A673 (cell line): ENCODE measurements around the gene FGGY.
"Not testable (repeated sequence)": the region's sequence is repeated elsewhere in the genome, so short reads cannot be mapped to it uniquely, and the experiment has no call there.

Experiments used
- EZH2 ChIP-seq: fragments of 200-600 bp; sonication (generic); IDR thresholded peaks from 2 replicates; pipeline ENCODE4 v1.6.1; 2017; ENCODE audit warnings: borderline replicate concordance, low read depth, mild to moderate bottlenecking, mixed read lengths, antibody characterized with exemption, low read length; ENCODE audit not compliant: poor library complexity, severe bottlenecking
- TF ChIP-seq, protein P1 (sequence below): fragments of 300-800, 200-600 bp; sonication (generic); conservative IDR thresholded peaks from 2 replicates; pipeline ENCODE4 v1.5.1; 2017; ENCODE audit warnings: low read depth, mild to moderate bottlenecking, antibody characterized with exemption, low read length, moderate library complexity, mixed read lengths

DNA sequence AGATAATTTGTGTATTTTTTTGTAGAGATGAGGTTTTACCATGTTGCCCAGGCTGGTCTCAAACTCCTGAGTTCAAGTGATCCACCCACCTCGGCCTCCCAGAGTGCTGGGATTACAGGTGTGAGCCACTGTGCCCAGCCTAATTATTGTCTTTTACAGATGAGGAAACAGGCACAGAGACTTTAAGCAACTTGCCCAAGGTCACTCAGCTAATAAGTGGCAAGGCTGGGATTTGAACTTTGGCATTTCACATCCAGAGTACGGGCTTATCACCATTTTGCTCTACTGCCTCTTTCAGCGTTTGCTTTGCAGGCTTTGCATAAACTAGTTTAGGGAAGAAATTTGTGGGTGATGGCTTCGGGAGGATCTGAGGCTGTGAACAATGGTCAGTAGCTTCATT, 57.3 kb downstream of the FGGY start:
- TF ChIP-seq, protein P1, sequence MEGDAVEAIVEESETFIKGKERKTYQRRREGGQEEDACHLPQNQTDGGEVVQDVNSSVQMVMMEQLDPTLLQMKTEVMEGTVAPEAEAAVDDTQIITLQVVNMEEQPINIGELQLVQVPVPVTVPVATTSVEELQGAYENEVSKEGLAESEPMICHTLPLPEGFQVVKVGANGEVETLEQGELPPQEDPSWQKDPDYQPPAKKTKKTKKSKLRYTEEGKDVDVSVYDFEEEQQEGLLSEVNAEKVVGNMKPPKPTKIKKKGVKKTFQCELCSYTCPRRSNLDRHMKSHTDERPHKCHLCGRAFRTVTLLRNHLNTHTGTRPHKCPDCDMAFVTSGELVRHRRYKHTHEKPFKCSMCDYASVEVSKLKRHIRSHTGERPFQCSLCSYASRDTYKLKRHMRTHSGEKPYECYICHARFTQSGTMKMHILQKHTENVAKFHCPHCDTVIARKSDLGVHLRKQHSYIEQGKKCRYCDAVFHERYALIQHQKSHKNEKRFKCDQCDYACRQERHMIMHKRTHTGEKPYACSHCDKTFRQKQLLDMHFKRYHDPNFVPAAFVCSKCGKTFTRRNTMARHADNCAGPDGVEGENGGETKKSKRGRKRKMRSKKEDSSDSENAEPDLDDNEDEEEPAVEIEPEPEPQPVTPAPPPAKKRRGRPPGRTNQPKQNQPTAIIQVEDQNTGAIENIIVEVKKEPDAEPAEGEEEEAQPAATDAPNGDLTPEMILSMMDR: not testable (repeated sequence)
- TF ChIP-seq EZH2: not testable (repeated sequence)
